HepG2 (cell line): ENCODE measurements around the gene RNASE9. TPM values are rescaled to one million over a fixed set of nuclear protein-coding genes. Genes with fewer than 3 reads are reported as not detected.

Experiments used
- CEBPZ ChIP-seq: IDR thresholded peaks from 2 replicates; pipeline ENCODE4 v1.6.1; 2012; ENCODE audit warnings: low read length, improper control_type of control experiment
- CREM ChIP-seq, 2 experiments: sonication (generic) in 1 of 2; formaldehyde crosslinking in 1 of 2; IDR thresholded peaks; 2 replicates each; pipeline versions ENCODE4 v1.4.0 to v1.6.1; 2016 to 2020; ENCODE audit warnings: antibody characterized with exemption in 1 of 2, mild to moderate bottlenecking in 1 of 2, missing genetic modification reagents in 1 of 2
- EED ChIP-seq: sonication (generic); formaldehyde crosslinking; IDR thresholded peaks from 2 replicates; pipeline ENCODE4 v1.5.0; 2020; ENCODE audit warnings: mild to moderate bottlenecking, missing genetic modification reagents
- KLF11 ChIP-seq: IDR thresholded peaks from 2 replicates; pipeline ENCODE4 v1.6.1; 2016; ENCODE audit warnings: missing compliant biosample characterization
- KLF16 ChIP-seq, 2 experiments: sonication (generic) in 1 of 2; formaldehyde crosslinking in 1 of 2; IDR thresholded peaks; 2 replicates each; pipeline versions ENCODE4 v1.6.1 to v1.8.0; 2016 to 2023; ENCODE audit warnings: missing genetic modification reagents in 2 of 2, missing compliant biosample characterization in 1 of 2
- KLF6 ChIP-seq: IDR thresholded peaks from 2 replicates; pipeline ENCODE4 v1.8.0; 2016; ENCODE audit warnings: missing biosample characterization, missing genetic modification reagents
- NFIC ChIP-seq: IDR thresholded peaks from 2 replicates; pipeline ENCODE4 v1.6.1; 2012; ENCODE audit warnings: mild to moderate bottlenecking, low read length, inconsistent platforms
- POGZ ChIP-seq: sonication (generic); formaldehyde crosslinking; IDR thresholded peaks from 2 replicates; pipeline ENCODE4 v1.4.0; 2020; ENCODE audit warnings: mild to moderate bottlenecking, missing genetic modification reagents
- SP1 ChIP-seq, 2 experiments: fragments of 450-650 bp in 1 of 2; sonication (generic) in 1 of 2; formaldehyde crosslinking in 1 of 2; IDR thresholded peaks; 2 replicates each; pipeline versions ENCODE4 v1.4.0 to v1.6.1; 2016 to 2020; ENCODE audit warnings: missing genetic modification reagents in 1 of 2
- ZBTB39 ChIP-seq: sonication (generic); formaldehyde crosslinking; IDR thresholded peaks from 2 replicates; pipeline ENCODE4 v1.5.0; 2020; ENCODE audit warnings: missing genetic modification reagents
- ZGPAT ChIP-seq: IDR thresholded peaks from 2 replicates; pipeline ENCODE4 v1.6.1; 2016; ENCODE audit warnings: mild to moderate bottlenecking
- ZNF232 ChIP-seq: sonication (generic); formaldehyde crosslinking; IDR thresholded peaks from 2 replicates; pipeline ENCODE4 v1.4.0; 2020; ENCODE audit warnings: missing genetic modification reagents, borderline replicate concordance
- ZNF24 ChIP-seq: fragments of 450-650 bp; IDR thresholded peaks from 2 replicates; pipeline ENCODE4 v1.6.1; 2017; ENCODE audit warnings: antibody characterized with exemption, mild to moderate bottlenecking
- ZNF276 ChIP-seq: sonication (generic); formaldehyde crosslinking; IDR thresholded peaks from 2 replicates; pipeline ENCODE4 v1.4.0; 2020; ENCODE audit warnings: mild to moderate bottlenecking, low read depth, missing genetic modification reagents
- ZNF512B ChIP-seq: sonication (generic); formaldehyde crosslinking; IDR thresholded peaks from 2 replicates; pipeline ENCODE4 v1.5.1; 2020; ENCODE audit warnings: missing genetic modification reagents, mild to moderate bottlenecking, borderline replicate concordance
- ZSCAN9 ChIP-seq: IDR thresholded peaks from 2 replicates; pipeline ENCODE4 v1.6.1; 2016; ENCODE audit warnings: borderline replicate concordance
- polyA plus RNA-seq, 8 experiments: library from polyadenylated mRNA; depleted of rRNA in 3 of 8; stranded (reverse) in 7 of 8; unstranded in 1 of 8; fragments of >200 nt; fragmentation: Illumina TruSeq in 4 of 8; extraction: Trizol in 4 of 8; gene quantifications; 2 replicates each; pipeline versions ENCODE4 v1.2.1 to v1.2.3, GENCODE V29; 2011 to 2016; ENCODE audit warnings: low read depth in 4 of 8, missing spikeins in 1 of 8, mixed read lengths in 1 of 8; ENCODE audit not compliant: insufficient read depth in 1 of 8
- total RNA-seq, 5 experiments: library from RNA; depleted of rRNA; stranded (reverse); fragments of >200 nt; fragmentation: Illumina TruSeq; extraction: Trizol; gene quantifications; 2 replicates each; pipeline ENCODE4 v1.2.3, GENCODE V29; 2016; ENCODE audit warnings: low read depth in 1 of 5

RNASE9 gene
- total and polyA plus RNA-seq, 2 of the 13 experiments (the other 11 are each of a cell fraction or from before 2014, with no cell fraction given): not detected

GRCh38 chr14:20610002-20610765 lies 49.3 kb upstream of the RNASE9 start (continued):
- peak; percentile 80; the same call in 1 of the 2 replicates for TF ChIP-seq ZGPAT (CRISPR knock-in tag)
- TF ChIP-seq ZBTB39 (CRISPR knock-in tag): 0 out of 2 replicates have a peak, but pooled peaks have one; percentile 59
- TF ChIP-seq CEBPZ: no peak
- no peak for TF ChIP-seq ZNF276 (CRISPR knock-in tag)
- TF ChIP-seq EED (CRISPR knock-in tag): 0 out of 2 replicates have a peak, but pooled peaks have one; percentile 52
- peak; percentile 57; the same call in 1 of the 2 replicates for TF ChIP-seq CREM (IDR thresholded peaks at IDR 0.05)
- TF ChIP-seq CREM (CRISPR knock-in tag; IDR thresholded peaks at IDR 0.05): no peak
- TF ChIP-seq POGZ (CRISPR knock-in tag): peak; percentile 72; the same call in 1 of the 2 replicates
- no peak for TF ChIP-seq ZSCAN9 (CRISPR knock-in tag)
- TF ChIP-seq ZNF24: peak; percentile 99
- no peak for TF ChIP-seq SP1 (IDR thresholded peaks at IDR 0.05)
- no peak for TF ChIP-seq SP1 (CRISPR knock-in tag; IDR thresholded peaks at IDR 0.05)
- TF ChIP-seq NFIC: peak; percentile 70; the same call in 1 of the 2 replicates
- peak; percentile 64; the same call in 1 of the 2 replicates for TF ChIP-seq KLF6 (CRISPR knock-in tag)
- peak; percentile 91; the same call in 1 of the 2 replicates for TF ChIP-seq ZNF512B (CRISPR knock-in tag)
- TF ChIP-seq KLF16 (CRISPR knock-in tag; IDR thresholded peaks at IDR 0.05): peak in 1 of 2 experiments; percentile 96; a peak in 2 of 4 replicates
- TF ChIP-seq KLF11: no peak
- peak; percentile 47; the same call in 1 of the 2 replicates for TF ChIP-seq ZNF232 (CRISPR knock-in tag)
